Prostate gland (tissue), 2 donors: ENCODE measurements around the gene EFNA4. TPM values are rescaled to one million over a fixed set of nuclear protein-coding genes. Genes with fewer than 3 reads are reported as not detected.

Experiments
- DNase-seq: peaks from one replicate; pipeline ENCODE4 v3.0.0-alpha.2; 2019; ENCODE audit warnings: low spot score
- H3K27ac ChIP-seq, 2 donors: fragments of 200-600 bp; sonication (generic); 2 replicates each; pipeline ENCODE4 v1.5.1; 2017 to 2019
- H3K27me3 ChIP-seq: fragments of 200-600 bp; sonication (generic); replicated peaks from 2 replicates; pipeline ENCODE4 v1.5.1; 2019; ENCODE audit not compliant: insufficient read depth
- H3K36me3 ChIP-seq, 2 donors: fragments of 200-600 bp; sonication (generic); 1 replicate in 1 of 2; 2 replicates in 1 of 2; pipeline versions ENCODE4 v1.5.1 to v1.8.1; 2017 to 2019
- H3K4me1 ChIP-seq: fragments of 200-600 bp; sonication (generic); replicated peaks from 2 replicates; pipeline ENCODE4 v1.5.1; 2019
- H3K4me3 ChIP-seq, 2 donors: fragments of 200-600 bp; sonication (generic); 2 replicates each; pipeline ENCODE4 v1.5.1; 2017 to 2019
- H3K9me3 ChIP-seq: fragments of 200-600 bp; sonication (generic); 2 replicates; pipeline ENCODE4 v1.5.1; 2017
- CTCF ChIP-seq, 4 experiments: fragments of 200-600 bp in 2 of 4; fragments of 450-650 bp in 2 of 4; sonication (generic) in 2 of 4; IDR thresholded peaks; 1 replicate in 3 of 4; 2 replicates in 1 of 4; pipeline ENCODE4 v1.5.1; 2016 to 2019; ENCODE audit warnings: antibody characterized with exemption in 4 of 4, mild to moderate bottlenecking in 2 of 4, moderate library complexity in 2 of 4
- POLR2A ChIP-seq: fragments of 450-650 bp; IDR thresholded peaks from one replicate; pipeline ENCODE4 v1.6.1; 2016; ENCODE audit warnings: antibody characterized with exemption, mild to moderate bottlenecking
- POLR2AphosphoS5 ChIP-seq: sonication (generic); formaldehyde crosslinking; IDR thresholded peaks from one replicate; pipeline ENCODE4 v1.6.1; 2017; ENCODE audit warnings: antibody characterized with exemption
- WGBS: methylation state at CpG from one replicate; pipeline ENCODE4 v1.1.5; 2018; 5-methylcytosine and 5-hydroxymethylcytosine counted together
- intact Hi-C: fragments of 100-400 bp; cut with DNase I; formaldehyde crosslinking; loops from one replicate; pipeline ENCODE4 v1.14.2; 2022
- total RNA-seq, 2 donors: library from RNA; depleted of rRNA; stranded (reverse); fragments of >200 nt; gene quantifications; one replicate each; pipeline ENCODE4 v1.1.0, GENCODE V29; 2016

Gene EFNA4
- total RNA-seq, 2 donors from 2014 or later, result 10.3 to 23.4 TPM

DNA sequence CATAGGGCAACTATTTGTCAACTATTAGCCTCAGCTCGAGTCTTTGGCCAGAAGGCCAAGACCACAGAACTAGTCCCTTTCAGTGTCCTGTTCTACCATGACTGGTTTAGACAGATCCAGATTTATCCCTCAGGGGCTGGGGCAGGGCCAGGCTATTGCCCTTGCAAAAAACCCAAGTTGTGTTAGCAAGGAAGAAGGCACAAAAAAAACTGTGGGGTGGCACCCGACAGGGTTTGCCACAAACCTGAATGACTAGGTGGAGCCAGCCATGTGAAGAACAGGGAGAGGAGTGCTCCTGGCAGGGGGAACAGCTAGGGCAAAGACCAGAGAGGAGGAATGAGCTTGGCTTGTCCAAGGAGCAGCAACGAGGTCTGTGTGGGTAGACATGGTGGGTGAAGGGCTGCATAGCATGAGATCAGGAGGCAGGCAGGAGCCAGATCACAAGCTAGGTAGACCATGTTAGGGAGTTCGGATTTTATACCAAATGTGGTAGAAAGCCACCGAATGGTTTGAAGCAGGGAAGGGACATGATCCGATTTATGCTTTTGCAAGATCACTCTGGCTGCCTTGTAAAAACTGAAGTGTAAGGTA, 25.6 kb upstream of the EFNA4 start:
- no peak for TF ChIP-seq CTCF (IDR thresholded peaks at IDR 0.05)
- TF ChIP-seq POLR2A, result no peak
- TF ChIP-seq POLR2AphosphoS5, result no peak
- H3K36me3 ChIP-seq, result no peaks in the 10 kb centered on the region
- DNase-seq, result no peak
- H3K27me3 ChIP-seq, result no peaks in the 10 kb centered on the region
- 68% methylated on average over 6 of the region's 6 CpGs for WGBS
- H3K9me3 ChIP-seq, result no peaks in the 10 kb centered on the region
- H3K27ac ChIP-seq, result peak overlapping the region; percentile 66 to 72
- H3K4me1 ChIP-seq, result peaks cover 5% of the 10 kb centered on the region
- intact Hi-C loops, result no loop called here
- H3K4me3 ChIP-seq, result no peak overlapping the region

- no peak overlapping the region for H3K4me3 ChIP-seq
- peak; percentile 81 for DNase-seq
- H3K27me3 ChIP-seq, result no peaks in the 10 kb centered on the region
- peak overlapping the region; percentile 66 to 72 for H3K27ac ChIP-seq
- intact Hi-C loops, result no loop called here
- H3K9me3 ChIP-seq, result no peaks in the 10 kb centered on the region
- TF ChIP-seq CTCF (IDR thresholded peaks at IDR 0.05) (no peak), POLR2A (no peak), POLR2AphosphoS5 (peak; percentile 95)
- 11% methylated on average over 8 of the region's 8 CpGs for WGBS
- no peaks in the 10 kb centered on the region for H3K36me3 ChIP-seq
- peaks cover 5% of the 10 kb centered on the region for H3K4me1 ChIP-seq
Observed at GRCh38 chr1:155038602-155039307, 24.8 kb upstream of the EFNA4 start.

GRCh38 chr1:155039308-155039669, 24.3 kb upstream of the EFNA4 start:
- Histone ChIP-seq H3K36me3 (no peaks in the 10 kb centered on the region), H3K9me3 (no peaks in the 10 kb centered on the region), H3K4me1 (peaks cover 5% of the 10 kb centered on the region), H3K27me3 (no peaks in the 10 kb centered on the region), H3K27ac (peak overlapping the region; percentile 66 to 72), H3K4me3 (no peak overlapping the region)
- intact Hi-C loops, result no loop called here
- TF ChIP-seq CTCF (IDR thresholded peaks at IDR 0.05), result no peak
- no peak for TF ChIP-seq POLR2A
- TF ChIP-seq POLR2AphosphoS5, result no peak
- WGBS, result 74% methylated on average over 4 of the region's 4 CpGs
- no peak for DNase-seq

DNA sequence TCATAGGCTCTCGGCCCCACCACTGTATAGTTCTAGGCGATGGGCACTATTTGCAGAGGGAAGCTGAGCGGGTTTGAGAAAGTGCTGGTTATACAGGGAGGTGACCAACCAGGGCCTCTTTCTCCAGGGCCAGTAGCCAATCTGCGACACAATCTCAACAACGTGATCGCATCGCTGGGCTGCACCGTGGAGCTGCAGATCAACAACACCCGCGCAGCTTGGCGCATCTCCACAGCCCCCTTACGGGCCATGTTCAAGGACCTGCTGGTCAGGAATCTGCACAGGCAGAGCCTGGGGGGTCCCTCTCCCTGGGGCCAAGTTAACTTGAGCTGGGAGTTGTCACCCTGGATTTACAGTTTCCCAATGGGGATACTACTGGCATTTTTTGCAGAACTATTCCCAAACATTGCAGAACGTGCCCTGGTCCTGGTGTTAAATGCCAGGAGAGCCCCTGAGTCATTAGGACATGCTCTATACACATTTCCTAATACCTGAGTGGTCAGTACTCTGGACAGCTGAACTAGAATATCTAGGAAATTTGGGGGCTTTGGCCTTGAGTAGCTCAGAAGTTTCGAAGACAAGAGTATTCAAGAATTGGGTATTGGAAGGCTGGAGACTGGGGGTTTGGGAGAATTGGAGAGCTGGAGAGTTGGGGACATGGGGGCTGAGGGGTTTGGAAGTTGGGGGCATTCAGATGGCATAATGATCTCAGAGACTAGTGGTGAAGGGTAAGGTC, 23.0 kb upstream of the EFNA4 start:
- DNase-seq, result no peak
- 83% methylated on average over 14 of the region's 14 CpGs for WGBS
- no peaks in the 10 kb centered on the region for H3K9me3 ChIP-seq

More for the DNA sequence above, 23.0 kb upstream of the EFNA4 start:
- no peak overlapping the region for H3K4me3 ChIP-seq
- H3K4me1 ChIP-seq, result peaks cover 5% of the 10 kb centered on the region
- intact Hi-C loops, result no loop called here
- no peak overlapping the region for H3K27ac ChIP-seq
- no peaks in the 10 kb centered on the region for H3K36me3 ChIP-seq
- no peaks in the 10 kb centered on the region for H3K27me3 ChIP-seq
- TF ChIP-seq POLR2A (no peak), CTCF (IDR thresholded peaks at IDR 0.05) (no peak), POLR2AphosphoS5 (no peak)
